ENCODE results near the gene EIF5. TPM values are rescaled to one million over a fixed set of nuclear protein-coding genes. Genes with fewer than 3 reads are reported as not detected.

The EIF5 gene
- total RNA-seq, 1 experiment from 2014 or later, result 238 TPM

DNA sequence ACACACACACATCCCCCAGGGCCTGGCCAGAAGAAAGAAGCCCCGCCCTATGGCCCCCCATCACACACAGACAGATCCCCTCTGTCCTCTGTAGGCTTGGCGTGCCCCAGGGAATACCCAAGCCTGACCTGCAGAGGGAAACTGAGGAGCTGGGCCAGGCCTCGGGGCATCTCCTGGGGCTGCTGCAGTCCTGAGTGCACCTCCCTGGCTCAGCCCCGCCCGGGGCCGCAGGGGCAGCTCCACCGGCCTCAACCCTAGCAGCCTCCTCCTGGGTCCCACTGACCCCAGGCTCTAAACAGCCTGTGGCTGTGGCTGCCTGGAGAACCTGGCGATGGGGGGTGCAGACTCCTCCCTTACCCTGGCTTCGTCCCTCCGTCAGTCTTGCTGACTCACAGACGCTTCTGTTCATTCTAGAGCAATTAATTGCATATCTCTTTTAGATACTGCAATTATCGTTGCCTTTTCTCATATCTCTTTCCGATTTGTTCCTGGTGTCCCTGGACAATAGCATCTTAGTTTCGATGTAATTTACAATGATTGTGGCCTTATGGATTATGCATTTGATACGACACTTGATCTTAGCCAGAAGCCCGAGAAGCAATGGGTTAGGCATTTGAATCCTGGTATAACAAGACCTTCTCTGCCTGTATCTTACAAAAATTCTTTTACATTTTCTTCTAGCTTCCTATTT, 45.8 kb upstream of the EIF5 start:
- H3K9ac ChIP-seq (ENCODE audit: low read length), result no peak overlapping the region
- H3K4me3 ChIP-seq (replicated peaks in 1 of 2; ENCODE audit: low read depth in 1 of 2, low read length in 2 of 2), result no peak overlapping the region
- peaks cover 0 to 8% of the 10 kb centered on the region in 2 experiments; a peak in 2 of 4 replicates for H3K4me1 ChIP-seq (ENCODE audit: control insufficient read depth in 1 of 2, insufficient read depth in 2 of 2, low read length in 2 of 2)
- ATAC-seq (no peak), DNase-seq (ENCODE audit: low read depth, low spot score) (no peak)
- H2AFZ ChIP-seq (ENCODE audit: low read depth, low read length, poor library complexity, severe bottlenecking), result no peak overlapping the region
- intact Hi-C loops (cut with micrococcal nuclease), result no loop called here
- H3K27me3 ChIP-seq (ENCODE audit: insufficient read depth, low read length), result no peaks in the 10 kb centered on the region
- ChIA-PET RAD21 (ENCODE audit: low non-redundant PET in 1 of 2, low total read pairs in 2 of 2, uncharacterized antibody in 2 of 2, unreplicated experiment in 2 of 2) (no interaction called here), CTCF (interaction anchor here (1.0 kb wide), 1 partner anchor 183 kb away, joined by 4 read pairs; no protein-coding TSS in a partner anchor), POLR2A (no interaction called here)
- H3K4me2 ChIP-seq (ENCODE audit: low read length), result no peak overlapping the region
- no peaks in the 10 kb centered on the region for H3K9me3 ChIP-seq (ENCODE audit: control insufficient read depth in 1 of 2, insufficient read depth in 1 of 2, low read depth in 1 of 2, low read length in 2 of 2)
- no peaks in the 10 kb centered on the region for H3K79me2 ChIP-seq (ENCODE audit: insufficient read depth, low read length)
- TF ChIP-seq, protein P1, sequence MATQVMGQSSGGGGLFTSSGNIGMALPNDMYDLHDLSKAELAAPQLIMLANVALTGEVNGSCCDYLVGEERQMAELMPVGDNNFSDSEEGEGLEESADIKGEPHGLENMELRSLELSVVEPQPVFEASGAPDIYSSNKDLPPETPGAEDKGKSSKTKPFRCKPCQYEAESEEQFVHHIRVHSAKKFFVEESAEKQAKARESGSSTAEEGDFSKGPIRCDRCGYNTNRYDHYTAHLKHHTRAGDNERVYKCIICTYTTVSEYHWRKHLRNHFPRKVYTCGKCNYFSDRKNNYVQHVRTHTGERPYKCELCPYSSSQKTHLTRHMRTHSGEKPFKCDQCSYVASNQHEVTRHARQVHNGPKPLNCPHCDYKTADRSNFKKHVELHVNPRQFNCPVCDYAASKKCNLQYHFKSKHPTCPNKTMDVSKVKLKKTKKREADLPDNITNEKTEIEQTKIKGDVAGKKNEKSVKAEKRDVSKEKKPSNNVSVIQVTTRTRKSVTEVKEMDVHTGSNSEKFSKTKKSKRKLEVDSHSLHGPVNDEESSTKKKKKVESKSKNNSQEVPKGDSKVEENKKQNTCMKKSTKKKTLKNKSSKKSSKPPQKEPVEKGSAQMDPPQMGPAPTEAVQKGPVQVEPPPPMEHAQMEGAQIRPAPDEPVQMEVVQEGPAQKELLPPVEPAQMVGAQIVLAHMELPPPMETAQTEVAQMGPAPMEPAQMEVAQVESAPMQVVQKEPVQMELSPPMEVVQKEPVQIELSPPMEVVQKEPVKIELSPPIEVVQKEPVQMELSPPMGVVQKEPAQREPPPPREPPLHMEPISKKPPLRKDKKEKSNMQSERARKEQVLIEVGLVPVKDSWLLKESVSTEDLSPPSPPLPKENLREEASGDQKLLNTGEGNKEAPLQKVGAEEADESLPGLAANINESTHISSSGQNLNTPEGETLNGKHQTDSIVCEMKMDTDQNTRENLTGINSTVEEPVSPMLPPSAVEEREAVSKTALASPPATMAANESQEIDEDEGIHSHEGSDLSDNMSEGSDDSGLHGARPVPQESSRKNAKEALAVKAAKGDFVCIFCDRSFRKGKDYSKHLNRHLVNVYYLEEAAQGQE (IDR thresholded peaks at IDR 0.05; ENCODE audit: low read depth), result no peak
- H3K36me3 ChIP-seq (ENCODE audit: control insufficient read depth in 1 of 2, insufficient read depth in 2 of 2, low read length in 2 of 2), result no peaks in the 10 kb centered on the region
- no TSS peak for BruUV-seq (replicated peaks)
- H3K9me2 ChIP-seq (ENCODE audit: insufficient read depth), result no peaks in the 10 kb centered on the region
- H3K27ac ChIP-seq (ENCODE audit: low read depth, low read length), result no peak overlapping the region
- H4K20me1 ChIP-seq (ENCODE audit: insufficient read depth), result no peaks in the 10 kb centered on the region

DNA sequence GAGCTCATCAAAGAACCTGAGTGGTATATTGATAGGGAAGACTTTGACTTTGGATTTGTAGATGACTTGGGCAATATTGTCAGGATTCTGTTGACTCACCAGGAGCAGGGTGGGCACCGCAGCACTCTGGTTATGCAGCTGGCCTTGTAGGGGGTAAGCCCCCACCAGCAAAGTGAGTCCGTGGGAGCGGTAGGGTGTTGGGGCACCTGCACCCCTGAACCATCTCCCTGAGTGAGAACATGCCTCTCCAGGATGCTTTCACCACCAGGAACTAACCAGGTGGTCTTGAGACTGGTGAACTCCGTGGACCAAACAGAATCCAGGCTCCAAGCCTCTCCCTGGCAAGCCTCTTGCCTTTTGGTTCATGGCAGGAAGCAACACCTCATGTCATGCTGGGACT, 44.0 kb upstream of the EIF5 start:
- POLR2A ChIA-PET, result no interaction called here
- H3K4me1 ChIP-seq (ENCODE audit: control insufficient read depth in 1 of 2, insufficient read depth in 2 of 2, low read length in 2 of 2), result peaks cover 0 to under 1% of the 10 kb centered on the region in 2 experiments; a peak in 1 of 4 replicates
- no peak for ATAC-seq
- TF ChIP-seq CEBPB (IDR thresholded peaks at IDR 0.05; ENCODE audit: low read depth), result no peak
- no peak for TF ChIP-seq TCF7L2 (IDR thresholded peaks at IDR 0.05; ENCODE audit: borderline replicate concordance, extremely low read depth, insufficient read depth, insufficient read length)
- TF ChIP-seq ELF1 (IDR thresholded peaks at IDR 0.05; ENCODE audit: borderline replicate concordance, low read depth), result no peak
- no peak overlapping the region for H3K27ac ChIP-seq (ENCODE audit: low read depth, low read length)
- DNase-seq (ENCODE audit: low read depth, low spot score), result no peak
- no peak overlapping the region for H3K4me3 ChIP-seq (replicated peaks in 1 of 2; ENCODE audit: low read depth in 1 of 2, low read length in 2 of 2)
- BruUV-seq (replicated peaks), result no TSS peak
- H3K4me2 ChIP-seq (ENCODE audit: low read length), result no peak overlapping the region
- intact Hi-C loops (cut with micrococcal nuclease), result no loop called here
- CTCF ChIA-PET, result interaction anchor here (2.4 kb wide), 1 partner anchor 185 kb away, joined by 9 read pairs; no protein-coding TSS in a partner anchor
- no peak overlapping the region for H3K9ac ChIP-seq (ENCODE audit: low read length)
- H3K9me3 ChIP-seq (ENCODE audit: control insufficient read depth in 1 of 2, insufficient read depth in 1 of 2, low read depth in 1 of 2, low read length in 2 of 2), result no peaks in the 10 kb centered on the region
- no peaks in the 10 kb centered on the region for H3K79me2 ChIP-seq (ENCODE audit: insufficient read depth, low read length)
- H2AFZ ChIP-seq (ENCODE audit: low read depth, low read length, poor library complexity, severe bottlenecking), result no peak overlapping the region
- no peaks in the 10 kb centered on the region for H3K36me3 ChIP-seq (ENCODE audit: control insufficient read depth in 1 of 2, insufficient read depth in 2 of 2, low read length in 2 of 2)
- no peaks in the 10 kb centered on the region for H3K9me2 ChIP-seq (ENCODE audit: insufficient read depth)
- RAD21 ChIA-PET (ENCODE audit: low non-redundant PET in 1 of 2, low total read pairs in 2 of 2, uncharacterized antibody in 2 of 2, unreplicated experiment in 2 of 2), result no interaction called here
- H3K27me3 ChIP-seq (ENCODE audit: insufficient read depth, low read length), result no peaks in the 10 kb centered on the region
- H4K20me1 ChIP-seq (ENCODE audit: insufficient read depth), result no peaks in the 10 kb centered on the region

Measured in HCT116 (cell line).